HEK293 (cell line): ENCODE results near the gene CHFR.

Experiments
- CTCF ChIA-PET: fragments of 350-600 bp; formaldehyde crosslinking; extraction: SDS; loops from one replicate; lab custom pipeline; 2021; ENCODE audit warnings: antibody characterized with exemption; lab: Yijun Ruan, JAX
- POLR2A ChIA-PET: fragments of 300-600 bp; formaldehyde crosslinking; extraction: SDS; loops from one replicate; lab custom pipeline; 2020; ENCODE audit warnings: antibody characterized with exemption, inconsistent platforms; lab: Yijun Ruan, JAX
- H3K27ac ChIP-seq: fragments of 200-500 bp; sonication (Bioruptor generic); 2 replicates; pipeline ENCODE4 v1.5.1; 2014; ENCODE audit warnings: low read depth, low read length, control low read depth, inconsistent platforms; ENCODE audit errors: extremely low read depth
- H3K36me3 ChIP-seq, 2 experiments: fragments of 200-500 bp in 1 of 2; sonication (Bioruptor generic) in 1 of 2; 1 replicate in 1 of 2; 2 replicates in 1 of 2; pipeline ENCODE4 v1.5.1; 2014 to 2017; ENCODE audit warnings: inconsistent platforms in 2 of 2, low read length in 2 of 2; ENCODE audit not compliant: control insufficient read depth in 2 of 2, insufficient read depth in 1 of 2
- H3K4me1 ChIP-seq: fragments of 200-500 bp; sonication (Bioruptor generic); 2 replicates; pipeline ENCODE4 v1.5.1; 2014; ENCODE audit warnings: mild to moderate bottlenecking, low read length, inconsistent platforms; ENCODE audit not compliant: control insufficient read depth, insufficient read depth
- H3K4me3 ChIP-seq: 2 replicates; pipeline ENCODE4 v1.5.1; 2011; ENCODE audit warnings: low read depth, mild to moderate bottlenecking, control low read depth, low read length, moderate library complexity
- H3K9me3 ChIP-seq: fragments of 200-500 bp; sonication (Bioruptor generic); 2 replicates; pipeline ENCODE4 v1.5.1; 2014; ENCODE audit warnings: low read depth, low read length, inconsistent platforms; ENCODE audit not compliant: control insufficient read depth, insufficient read depth
- BCL6B ChIP-seq: fragments of 450-650 bp; formaldehyde crosslinking; IDR thresholded peaks from 2 replicates; pipeline ENCODE4 v1.5.1; 2017; ENCODE audit warnings: missing biosample characterization, missing genetic modification characterization
- HOXD13 ChIP-seq: sonication (generic); formaldehyde crosslinking; IDR thresholded peaks from 2 replicates; pipeline ENCODE4 v1.8.0; 2022; ENCODE audit warnings: missing genetic modification reagents, borderline replicate concordance
- SCRT2 ChIP-seq: fragments of 450-650 bp; formaldehyde crosslinking; IDR thresholded peaks from 2 replicates; pipeline ENCODE4 v1.5.1; 2016; ENCODE audit warnings: missing biosample characterization, missing genetic modification characterization
- ZEB2 ChIP-seq: fragments of 450-650 bp; formaldehyde crosslinking; IDR thresholded peaks from 2 replicates; pipeline ENCODE4 v1.5.1; 2016; ENCODE audit warnings: missing biosample characterization, missing genetic modification characterization
- ZNF10 ChIP-seq: fragments of 450-650 bp; formaldehyde crosslinking; IDR thresholded peaks from 2 replicates; pipeline ENCODE4 v1.5.1; 2017; ENCODE audit warnings: missing biosample characterization, missing genetic modification characterization
- ZNF112 ChIP-seq: fragments of 450-650 bp; formaldehyde crosslinking; IDR thresholded peaks from 2 replicates; pipeline ENCODE4 v1.5.0; 2017; ENCODE audit warnings: missing biosample characterization, missing genetic modification characterization
- ZNF19 ChIP-seq: fragments of 450-650 bp; formaldehyde crosslinking; IDR thresholded peaks from 2 replicates; pipeline ENCODE4; 2016; ENCODE audit warnings: missing biosample characterization, missing genetic modification characterization, low read depth
- ZNF221 ChIP-seq: fragments of 450-650 bp; formaldehyde crosslinking; IDR thresholded peaks from 2 replicates; pipeline ENCODE4 v1.5.1; 2017; ENCODE audit warnings: missing biosample characterization, missing genetic modification characterization, borderline replicate concordance
- ZNF302 ChIP-seq: fragments of 450-650 bp; formaldehyde crosslinking; IDR thresholded peaks from 2 replicates; pipeline ENCODE4 v1.5.1; 2016; ENCODE audit warnings: missing biosample characterization, missing genetic modification characterization, low read depth
- ZNF335 ChIP-seq: fragments of 450-650 bp; formaldehyde crosslinking; conservative IDR thresholded peaks from 2 replicates; pipeline ENCODE4 v1.5.1; 2016; ENCODE audit warnings: missing biosample characterization, missing genetic modification characterization
- ZNF394 ChIP-seq: fragments of 450-650 bp; formaldehyde crosslinking; IDR thresholded peaks from 2 replicates; pipeline ENCODE4 v1.5.1; 2016; ENCODE audit warnings: missing biosample characterization, missing genetic modification characterization, mild to moderate bottlenecking, moderate library complexity, borderline replicate concordance
- ZNF518A ChIP-seq: fragments of 450-650 bp; formaldehyde crosslinking; conservative IDR thresholded peaks from 2 replicates; pipeline ENCODE4 v1.5.1; 2016; ENCODE audit warnings: low read depth, missing biosample characterization, missing genetic modification characterization
- ZNF549 ChIP-seq: fragments of 450-650 bp; IDR thresholded peaks from 2 replicates; pipeline ENCODE4 v1.5.1; 2018; ENCODE audit warnings: missing biosample characterization, missing genetic modification characterization, mild to moderate bottlenecking, inconsistent platforms, moderate library complexity
- ZNF555 ChIP-seq: fragments of 450-650 bp; formaldehyde crosslinking; conservative IDR thresholded peaks from 2 replicates; pipeline ENCODE4 v1.5.1; 2017; ENCODE audit warnings: missing biosample characterization, mild to moderate bottlenecking, missing genetic modification characterization, inconsistent platforms
- ZNF707 ChIP-seq: fragments of 450-650 bp; formaldehyde crosslinking; IDR thresholded peaks from 2 replicates; pipeline ENCODE4 v1.5.1; 2016; ENCODE audit warnings: missing biosample characterization, missing genetic modification characterization
- TF ChIP-seq, protein P1 (sequence below): fragments of 450-650 bp; formaldehyde crosslinking; IDR thresholded peaks from 2 replicates; pipeline ENCODE4 v1.5.1; 2017; ENCODE audit warnings: missing biosample characterization, missing genetic modification characterization

The CHFR gene

GRCh38 chr12:132907216-132907615 is 19.8 kb upstream of the CHFR start:
- ChIA-PET CTCF (interaction anchor here (0.5 to 0.7 kb wide), 2 partner anchors 9 to 293 kb away, joined by 3 read pairs; no protein-coding TSS in a partner anchor), POLR2A (no interaction called here)
- no peak overlapping the region for H3K4me3 ChIP-seq
- H3K27ac ChIP-seq, result no peak overlapping the region
- H3K4me1 ChIP-seq, result peaks cover 2% of the 10 kb centered on the region; the same call in 1 of the 2 replicates
- no peaks in the 10 kb centered on the region for H3K36me3 ChIP-seq
- TF ChIP-seq, protein P1, sequence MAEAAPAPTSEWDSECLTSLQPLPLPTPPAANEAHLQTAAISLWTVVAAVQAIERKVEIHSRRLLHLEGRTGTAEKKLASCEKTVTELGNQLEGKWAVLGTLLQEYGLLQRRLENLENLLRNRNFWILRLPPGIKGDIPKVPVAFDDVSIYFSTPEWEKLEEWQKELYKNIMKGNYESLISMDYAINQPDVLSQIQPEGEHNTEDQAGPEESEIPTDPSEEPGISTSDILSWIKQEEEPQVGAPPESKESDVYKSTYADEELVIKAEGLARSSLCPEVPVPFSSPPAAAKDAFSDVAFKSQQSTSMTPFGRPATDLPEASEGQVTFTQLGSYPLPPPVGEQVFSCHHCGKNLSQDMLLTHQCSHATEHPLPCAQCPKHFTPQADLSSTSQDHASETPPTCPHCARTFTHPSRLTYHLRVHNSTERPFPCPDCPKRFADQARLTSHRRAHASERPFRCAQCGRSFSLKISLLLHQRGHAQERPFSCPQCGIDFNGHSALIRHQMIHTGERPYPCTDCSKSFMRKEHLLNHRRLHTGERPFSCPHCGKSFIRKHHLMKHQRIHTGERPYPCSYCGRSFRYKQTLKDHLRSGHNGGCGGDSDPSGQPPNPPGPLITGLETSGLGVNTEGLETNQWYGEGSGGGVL (tag by site-specific recombination), result no peak
- TF ChIP-seq ZNF19 (tag by site-specific recombination), result no peak
- H3K9me3 ChIP-seq, result no peaks in the 10 kb centered on the region; the same call in 1 of the 2 replicates

GRCh38 chr12:132904718-132905328 is 17.4 kb upstream of the CHFR start:
- CTCF ChIA-PET, result interaction anchor here (0.6 to 1.2 kb wide), 4 partner anchors 11 to 458 kb away, joined by 3 to 6 read pairs (median 4); no protein-coding TSS in a partner anchor
- no peak overlapping the region for H3K4me3 ChIP-seq

More at GRCh38 chr12:132904718-132905328, 17.4 kb upstream of the CHFR start:
- POLR2A ChIA-PET, result no interaction called here
- TF ChIP-seq ZNF112 (tag by site-specific recombination) (no peak), HOXD13 (CRISPR knock-in tag) (no peak), BCL6B (no peak), ZNF302 (tag by site-specific recombination) (no peak), SCRT2 (tag by site-specific recombination) (no peak), ZNF221 (tag by site-specific recombination) (no peak), ZEB2 (tag by site-specific recombination) (no peak), ZNF518A (no peak), ZNF394 (tag by site-specific recombination) (no peak), ZNF549 (tag by site-specific recombination) (no peak), ZNF335 (tag by site-specific recombination) (no peak), ZNF10 (no peak), ZNF707 (tag by site-specific recombination) (no peak), ZNF555 (tag by site-specific recombination) (no peak)
- H3K36me3 ChIP-seq, result no peaks in the 10 kb centered on the region
- peaks cover 2% of the 10 kb centered on the region; the same call in 1 of the 2 replicates for H3K4me1 ChIP-seq
- H3K27ac ChIP-seq, result no peak overlapping the region
- no peaks in the 10 kb centered on the region; the same call in 1 of the 2 replicates for H3K9me3 ChIP-seq
